ENCODE measurements around the gene MROH2A. TPM values are rescaled to one million over a fixed set of nuclear protein-coding genes. Genes with fewer than 3 reads are reported as not detected.

Gene MROH2A
- total RNA-seq, 1 donor from 2014 or later: 0.31 TPM

- H3K9me3 Mint-ChIP-seq (ENCODE audit: unreplicated experiment): no peaks in the 10 kb centered on the region
- H3K4me3 Mint-ChIP-seq (ENCODE audit: unreplicated experiment): no peak overlapping the region
- H3K36me3 Mint-ChIP-seq (ENCODE audit: low read depth, unreplicated experiment): no peaks in the 10 kb centered on the region
- H3K4me1 Mint-ChIP-seq (ENCODE audit: unreplicated experiment): peaks cover 3% of the 10 kb centered on the region
- peaks cover 4% of the 10 kb centered on the region for H3K27me3 Mint-ChIP-seq (ENCODE audit: unreplicated experiment)
- no peak for DNase-seq (ENCODE audit: low spot score)
- TF ChIP-seq CTCF (IDR thresholded peaks at IDR 0.05; ENCODE audit: unreplicated experiment): no peak
- H3K27ac Mint-ChIP-seq (ENCODE audit: unreplicated experiment): no peak overlapping the region
Measured at GRCh38 chr2:233818639-233819621, 40.8 kb downstream of the MROH2A start.

GRCh38 chr2:233819884-233820773 lies 42.0 kb downstream of the MROH2A start:
- Mint-ChIP-seq H3K4me3 (ENCODE audit: unreplicated experiment) (no peak overlapping the region), H3K4me1 (ENCODE audit: unreplicated experiment) (peaks cover 3% of the 10 kb centered on the region), H3K9me3 (ENCODE audit: unreplicated experiment) (no peaks in the 10 kb centered on the region), H3K27ac (ENCODE audit: unreplicated experiment) (no peak overlapping the region), H3K27me3 (ENCODE audit: unreplicated experiment) (peaks cover 4% of the 10 kb centered on the region), H3K36me3 (ENCODE audit: low read depth, unreplicated experiment) (no peaks in the 10 kb centered on the region)
- no peak for DNase-seq (ENCODE audit: low spot score)
- TF ChIP-seq CTCF (IDR thresholded peaks at IDR 0.05; ENCODE audit: unreplicated experiment): no peak

GRCh38 chr2:233820774-233821105 lies 42.6 kb downstream of the MROH2A start:
- Mint-ChIP-seq H3K4me1 (ENCODE audit: unreplicated experiment) (peaks cover 3% of the 10 kb centered on the region), H3K27me3 (ENCODE audit: unreplicated experiment) (peaks cover 4% of the 10 kb centered on the region), H3K36me3 (ENCODE audit: low read depth, unreplicated experiment) (no peaks in the 10 kb centered on the region), H3K4me3 (ENCODE audit: unreplicated experiment) (no peak overlapping the region), H3K27ac (ENCODE audit: unreplicated experiment) (no peak overlapping the region), H3K9me3 (ENCODE audit: unreplicated experiment) (no peaks in the 10 kb centered on the region)
- no peak for TF ChIP-seq CTCF (IDR thresholded peaks at IDR 0.05; ENCODE audit: unreplicated experiment)
- no peak for DNase-seq (ENCODE audit: low spot score)

- H3K4me1 Mint-ChIP-seq (ENCODE audit: unreplicated experiment): peaks cover 3% of the 10 kb centered on the region
- H3K27me3 Mint-ChIP-seq (ENCODE audit: unreplicated experiment): peaks cover 4% of the 10 kb centered on the region
- no peak for DNase-seq (ENCODE audit: low spot score)
- no peaks in the 10 kb centered on the region for H3K9me3 Mint-ChIP-seq (ENCODE audit: unreplicated experiment)
- H3K36me3 Mint-ChIP-seq (ENCODE audit: low read depth, unreplicated experiment): no peaks in the 10 kb centered on the region
- TF ChIP-seq CTCF (IDR thresholded peaks at IDR 0.05; ENCODE audit: unreplicated experiment): no peak
- H3K4me3 Mint-ChIP-seq (ENCODE audit: unreplicated experiment): no peak overlapping the region
- no peak overlapping the region for H3K27ac Mint-ChIP-seq (ENCODE audit: unreplicated experiment)
Measured at GRCh38 chr2:233821196-233821595, 43.1 kb downstream of the MROH2A start.

Measured in endothelial cell (in vitro differentiated cells).